Activated CD8-positive, alpha-beta memory T cell treated with anti-CD3 and anti-CD28 coated beads, Interleukin-2, amount 50 U/mL, for 48 hours (primary cell): ENCODE measurements around the gene BIRC5.

ENCODE experiments used
- DNase-seq: peaks from one replicate; pipeline ENCODE4 v3.0.0-alpha.2; 2020

BIRC5 gene

GRCh38 chr17:78258323-78259191 is 44.5 kb downstream of the BIRC5 start:
- DNase-seq, result peak; percentile 83

GRCh38 chr17:78259192-78259554 is 45.1 kb downstream of the BIRC5 start:
- no peak for DNase-seq

GRCh38 chr17:78263063-78263735 is 49.1 kb downstream of the BIRC5 start:
- DNase-seq, result no peak

- DNase-seq, result no peak
These were observed 49.8 kb downstream of the BIRC5 start for GRCh38 chr17:78263736-78264340.

- DNase-seq, result no peak
These were observed 50.5 kb downstream of the BIRC5 start for GRCh38 chr17:78264590-78264989.

- DNase-seq, result no peak
These were observed 51.1 kb downstream of the BIRC5 start for GRCh38 chr17:78265121-78265520.

- no peak for DNase-seq
These were observed 52.2 kb downstream of the BIRC5 start for GRCh38 chr17:78266231-78266631.

- no peak for DNase-seq
These were observed 52.7 kb downstream of the BIRC5 start for GRCh38 chr17:78266771-78267170.

- DNase-seq, result no peak
These were observed 53.4 kb downstream of the BIRC5 start for GRCh38 chr17:78267253-78268073.

GRCh38 chr17:78268191-78268874 is 54.3 kb downstream of the BIRC5 start:
- DNase-seq, result no peak

GRCh38 chr17:78268951-78269905 is 55.2 kb downstream of the BIRC5 start:
- no peak for DNase-seq

GRCh38 chr17:78269955-78270381 is 55.9 kb downstream of the BIRC5 start:
- no peak for DNase-seq

- no peak for DNase-seq
These were observed 57.5 kb downstream of the BIRC5 start for GRCh38 chr17:78271419-78272170.

GRCh38 chr17:78272181-78272913 is 58.3 kb downstream of the BIRC5 start:
- no peak for DNase-seq

GRCh38 chr17:78272914-78273258 is 58.8 kb downstream of the BIRC5 start:
- no peak for DNase-seq

- no peak for DNase-seq
These were observed 59.8 kb downstream of the BIRC5 start for GRCh38 chr17:78273813-78274212.
